ENCODE results near the gene SLC49A3.
"Not testable (repeated sequence)": the region's sequence is repeated elsewhere in the genome, so short reads cannot be mapped to it uniquely, and the experiment has no call there.

SLC49A3 gene

DNA sequence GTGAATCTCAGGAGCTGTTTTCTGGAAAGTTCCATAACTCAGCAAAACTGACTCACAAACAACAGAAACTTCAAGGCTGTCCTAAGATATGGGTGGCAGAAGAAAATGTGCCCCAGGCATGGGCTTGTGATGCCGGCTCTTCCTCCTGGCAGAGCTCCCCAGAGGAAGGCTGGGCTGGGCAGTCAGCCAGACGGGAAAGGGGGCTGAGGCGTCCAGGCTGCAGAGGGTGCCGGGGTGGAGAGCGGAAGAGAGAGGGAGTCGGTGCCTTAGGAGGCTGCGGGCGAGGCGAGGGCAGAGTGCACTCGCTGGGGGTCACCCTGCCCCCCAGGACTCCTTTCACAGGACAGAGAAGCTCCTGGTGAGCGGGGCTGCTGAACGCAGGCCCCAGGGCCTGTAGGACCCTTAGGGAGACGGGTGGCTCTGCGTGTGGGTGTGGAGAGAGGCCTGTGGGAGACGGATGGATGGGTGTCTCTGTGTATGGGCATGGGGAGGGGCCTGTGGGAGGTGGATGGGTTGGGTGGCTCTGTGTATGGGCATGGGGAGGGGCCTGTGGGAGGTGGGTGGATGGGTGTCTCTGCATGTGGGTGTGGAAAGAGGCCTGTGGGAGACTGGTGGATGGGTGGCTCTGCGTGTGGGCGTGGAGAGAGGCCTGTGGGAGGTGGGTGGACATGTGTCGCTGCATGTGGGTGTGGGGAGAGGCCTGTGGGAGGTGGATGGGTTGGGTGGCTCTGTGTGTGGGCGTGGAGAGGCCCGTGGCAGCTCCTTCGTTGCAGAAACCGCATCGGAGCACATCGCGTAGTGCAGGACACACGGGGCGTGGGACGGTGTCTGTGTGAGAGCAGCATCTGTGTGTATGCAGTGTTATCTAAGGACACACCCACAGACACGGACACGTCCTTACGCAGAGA lies 32.6 kb upstream of the SLC49A3 start:
- DNase-seq = no peak

DNA sequence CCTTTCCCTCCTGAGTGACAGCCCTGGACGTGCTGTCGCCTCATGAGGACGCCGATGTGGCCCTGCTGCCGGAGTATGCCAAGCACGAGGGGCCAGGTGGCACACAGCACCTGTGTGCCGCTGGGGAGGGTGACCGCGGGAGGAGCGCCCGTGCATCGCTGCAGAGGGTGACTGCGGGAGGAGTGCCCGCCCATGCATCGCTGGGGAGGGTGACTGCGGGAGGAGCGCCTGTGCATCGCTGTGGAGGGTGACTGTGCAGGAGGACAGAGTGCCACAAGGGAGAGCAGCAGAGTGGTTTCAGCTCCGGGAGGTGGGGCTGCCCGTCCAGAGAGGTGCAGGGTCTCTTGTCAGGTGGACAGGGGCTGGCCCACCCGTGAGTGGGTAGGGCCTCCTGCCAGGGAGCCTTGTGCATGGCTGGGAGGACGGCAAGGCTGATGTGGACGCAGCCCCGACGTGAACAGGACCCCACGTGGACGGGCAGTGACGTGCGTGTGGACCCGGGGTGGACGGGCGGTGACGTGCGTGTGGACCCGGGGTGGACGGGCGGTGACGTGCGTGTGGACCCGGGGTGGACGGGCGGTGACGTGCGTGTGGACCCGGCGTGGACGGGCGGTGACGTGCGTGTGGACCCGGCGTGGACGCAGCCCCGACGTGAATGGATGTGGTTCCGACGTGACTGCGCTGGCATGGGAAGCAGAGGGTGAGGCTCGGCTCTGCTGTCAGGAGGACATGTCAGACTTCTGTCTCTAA lies 31.3 kb upstream of the SLC49A3 start:
- no peak for DNase-seq

DNA sequence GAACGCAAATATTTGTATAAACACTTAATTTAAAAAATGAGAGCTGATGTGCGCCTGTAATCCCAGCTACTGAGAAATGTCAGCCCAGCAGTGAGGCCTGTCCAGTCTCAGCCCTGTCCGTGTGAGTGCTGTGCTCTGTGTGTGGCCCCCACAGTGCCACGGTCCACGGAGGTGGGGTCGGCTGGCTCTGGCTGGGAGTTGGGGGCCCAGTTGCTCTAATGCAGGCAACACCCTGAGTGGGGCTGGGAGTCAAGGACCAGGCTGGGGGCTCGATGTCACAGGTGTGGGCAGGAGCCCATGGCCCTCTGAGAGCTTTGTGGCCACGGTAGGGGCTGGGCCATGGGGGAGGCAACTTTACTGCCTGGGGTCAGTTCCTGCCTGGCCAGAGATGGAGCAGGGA lies 29.5 kb upstream of the SLC49A3 start:
- DNase-seq = no peak

DNA sequence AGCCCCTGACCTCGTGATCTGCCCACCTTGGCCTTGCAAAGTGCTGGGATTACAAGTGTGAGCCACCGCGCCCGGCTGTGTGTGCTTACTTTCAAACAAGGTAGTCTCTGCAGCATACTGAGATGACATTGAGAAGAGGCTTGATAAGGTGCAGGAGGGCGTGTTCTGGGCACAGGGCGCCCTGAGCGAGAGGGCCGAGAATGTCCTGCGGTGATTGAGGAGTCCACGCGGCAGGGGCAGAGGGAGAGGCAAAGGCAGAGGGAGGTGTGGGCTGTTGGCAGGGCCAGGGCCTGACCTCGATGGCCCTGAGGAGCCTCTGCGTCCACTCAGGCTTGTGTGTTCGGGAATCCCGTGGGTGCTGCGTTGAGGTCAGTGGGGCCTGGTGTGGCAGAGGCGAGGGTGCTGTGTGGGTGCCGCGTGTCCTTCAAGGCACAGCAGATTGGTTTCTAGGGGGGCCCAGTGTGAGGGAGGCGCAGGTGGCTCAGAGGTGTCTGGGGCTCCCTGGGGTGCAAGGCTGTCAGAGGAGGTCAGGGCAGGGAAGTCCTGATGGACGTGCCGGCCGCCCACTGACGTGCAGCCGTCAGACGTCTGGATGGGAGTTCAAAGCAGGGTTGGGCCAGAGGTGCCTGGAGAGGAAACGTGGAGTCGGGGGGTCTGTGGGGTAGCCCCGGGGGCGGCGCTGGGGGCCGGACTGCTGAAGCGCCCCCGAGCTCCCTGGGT lies 28.8 kb upstream of the SLC49A3 start:
- DNase-seq = no peak

DNA sequence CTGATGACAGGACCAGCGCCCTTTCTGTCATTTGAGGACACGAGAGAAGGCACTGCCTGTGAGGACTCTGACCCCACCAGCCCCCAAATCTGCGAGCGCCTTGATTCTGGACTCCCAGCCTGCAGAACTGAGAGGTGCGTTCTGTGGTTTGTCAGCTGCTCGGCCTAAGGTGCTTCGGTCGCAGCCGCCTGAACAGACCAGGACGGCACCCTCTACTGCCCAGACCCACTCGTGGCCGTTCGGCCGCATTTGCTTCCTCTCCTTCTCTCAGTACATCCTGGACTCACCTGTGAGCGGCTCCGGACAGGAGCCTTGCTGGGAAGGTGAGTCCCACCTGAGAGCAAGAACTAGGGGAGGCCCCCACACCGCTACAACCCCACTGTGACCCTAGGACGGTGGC lies 25.1 kb upstream of the SLC49A3 start:
- DNase-seq = no peak

DNA sequence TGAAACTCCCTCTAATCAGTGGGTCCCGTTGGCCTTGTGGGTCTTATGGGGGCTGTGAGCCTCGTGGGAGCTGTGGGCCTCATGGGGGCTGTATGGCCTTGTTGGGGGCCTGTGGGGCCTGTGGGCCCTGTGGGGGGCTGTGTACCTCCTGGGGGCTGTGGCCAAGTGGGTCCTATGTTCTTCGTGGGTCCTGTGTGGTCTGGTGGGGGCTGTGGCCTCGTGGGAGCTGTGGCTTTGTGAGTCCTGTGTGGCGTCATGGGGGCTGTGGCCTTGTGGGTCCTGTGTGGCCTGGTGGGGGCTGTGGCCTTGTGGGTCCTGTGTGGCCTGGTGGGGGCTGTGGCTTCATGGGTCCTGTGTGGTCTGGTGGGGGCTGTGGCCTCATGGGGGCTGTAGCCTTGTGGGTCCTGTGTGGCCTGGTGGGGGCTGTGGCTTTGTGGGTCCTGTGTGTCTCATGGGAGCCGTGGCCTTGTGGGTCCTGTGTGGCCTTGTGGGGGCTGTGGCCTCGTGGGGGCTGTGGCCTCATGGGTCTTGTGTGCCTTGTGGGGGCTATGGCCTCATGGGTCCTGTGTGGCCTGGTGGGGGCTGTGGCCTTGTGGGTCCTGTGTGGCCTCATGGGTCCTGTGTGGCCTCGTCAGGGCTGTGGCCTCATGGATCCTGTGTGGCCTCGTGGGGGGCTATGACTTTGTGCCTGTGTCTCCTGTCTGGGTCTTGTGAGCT lies 24.1 kb upstream of the SLC49A3 start:
- DNase-seq = no peak

DNA sequence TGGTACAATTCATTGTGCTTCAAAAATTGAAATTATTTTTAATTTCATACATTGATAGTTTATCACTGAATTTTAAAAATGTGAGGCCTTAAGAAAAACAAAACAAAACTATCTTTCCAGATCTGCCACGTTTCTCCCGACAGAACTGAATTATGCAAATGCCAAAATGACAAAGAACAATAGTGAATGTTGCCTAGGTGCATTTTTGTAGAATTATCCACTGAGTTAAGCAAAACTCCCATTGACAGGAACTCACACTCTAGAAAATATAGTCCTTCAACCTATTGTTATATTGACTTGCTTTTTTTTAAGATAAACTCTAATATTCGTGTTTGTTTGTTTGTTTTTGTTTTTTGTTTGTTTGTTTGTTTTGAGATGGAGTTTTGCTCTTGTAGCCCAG lies 23.1 kb upstream of the SLC49A3 start:
- DNase-seq = no peak

DNA sequence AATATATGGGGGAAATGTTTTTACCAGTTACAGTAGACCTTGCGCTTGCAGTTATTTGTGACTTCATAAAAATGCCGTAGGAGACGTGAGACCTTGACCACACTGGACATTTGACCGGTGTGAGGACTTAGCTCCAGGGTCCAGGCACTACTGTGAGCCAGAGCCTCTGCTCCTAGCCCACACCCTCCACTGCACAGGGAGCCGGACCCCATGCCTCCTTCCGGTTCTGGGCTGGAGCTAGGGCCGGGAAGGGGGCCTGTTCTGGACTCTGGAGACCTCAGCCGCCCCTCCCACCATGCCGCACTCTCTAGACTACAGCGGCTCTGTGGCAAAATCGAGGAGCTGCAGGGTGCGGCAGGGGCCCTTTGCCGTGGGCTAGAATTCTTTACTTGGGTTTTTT lies 22.0 kb upstream of the SLC49A3 start:
- DNase-seq = no peak

DNA sequence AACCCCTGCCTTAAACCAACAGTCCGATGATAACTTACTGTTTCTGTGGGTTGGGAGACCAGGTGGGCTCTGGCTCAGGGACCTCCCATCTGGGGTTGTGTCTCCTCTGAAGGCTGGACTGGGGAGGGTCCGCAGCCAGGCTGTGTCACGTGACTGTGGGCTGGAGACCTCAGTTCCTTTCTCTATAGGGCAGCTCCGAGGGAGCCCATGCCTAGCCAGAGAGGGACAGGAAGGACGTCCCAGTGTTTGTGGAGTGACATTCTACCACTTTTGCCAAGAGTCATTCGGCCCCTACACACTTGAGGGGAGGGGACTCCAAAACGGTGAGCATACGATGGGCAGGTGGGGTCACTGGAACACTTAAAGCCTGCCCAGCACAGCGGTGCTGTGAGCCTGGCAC lies 21.2 kb upstream of the SLC49A3 start:
- no peak for DNase-seq

DNA sequence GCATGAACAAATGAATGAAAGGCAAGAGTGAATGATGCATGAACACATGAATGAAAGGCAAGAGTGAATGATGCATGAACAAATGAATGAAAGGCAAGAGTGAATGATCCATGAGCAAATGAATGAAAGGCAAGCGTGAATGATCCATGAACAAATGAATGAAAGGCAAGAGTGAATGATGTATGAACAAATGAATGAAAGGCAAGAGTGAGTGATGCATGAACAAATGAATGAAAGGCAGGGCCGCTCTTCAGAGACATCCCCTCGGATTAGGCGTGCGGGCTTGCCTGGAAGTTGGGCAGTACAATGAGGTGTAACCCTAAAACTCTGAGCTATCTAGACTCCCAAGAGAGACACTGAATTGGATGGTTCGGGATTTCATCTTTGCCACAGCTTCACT lies 20.4 kb upstream of the SLC49A3 start:
- DNase-seq = no peak

DNA sequence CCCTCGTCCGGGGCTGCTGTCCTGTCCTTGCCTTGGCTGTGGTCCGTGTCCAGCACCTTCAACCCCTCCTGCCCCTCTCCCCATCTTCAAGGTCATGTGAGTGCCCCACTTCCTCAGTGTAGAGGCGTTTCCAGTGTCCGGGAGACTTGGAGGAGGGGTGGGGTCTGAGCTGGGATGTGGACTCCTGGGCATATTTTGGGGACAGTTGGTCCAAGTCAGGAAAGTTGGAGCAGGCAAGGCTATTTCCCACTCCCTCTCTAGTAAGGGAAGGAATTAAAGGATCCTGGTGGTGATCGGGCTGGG lies 19.6 kb upstream of the SLC49A3 start:
- no peak for DNase-seq

DNA sequence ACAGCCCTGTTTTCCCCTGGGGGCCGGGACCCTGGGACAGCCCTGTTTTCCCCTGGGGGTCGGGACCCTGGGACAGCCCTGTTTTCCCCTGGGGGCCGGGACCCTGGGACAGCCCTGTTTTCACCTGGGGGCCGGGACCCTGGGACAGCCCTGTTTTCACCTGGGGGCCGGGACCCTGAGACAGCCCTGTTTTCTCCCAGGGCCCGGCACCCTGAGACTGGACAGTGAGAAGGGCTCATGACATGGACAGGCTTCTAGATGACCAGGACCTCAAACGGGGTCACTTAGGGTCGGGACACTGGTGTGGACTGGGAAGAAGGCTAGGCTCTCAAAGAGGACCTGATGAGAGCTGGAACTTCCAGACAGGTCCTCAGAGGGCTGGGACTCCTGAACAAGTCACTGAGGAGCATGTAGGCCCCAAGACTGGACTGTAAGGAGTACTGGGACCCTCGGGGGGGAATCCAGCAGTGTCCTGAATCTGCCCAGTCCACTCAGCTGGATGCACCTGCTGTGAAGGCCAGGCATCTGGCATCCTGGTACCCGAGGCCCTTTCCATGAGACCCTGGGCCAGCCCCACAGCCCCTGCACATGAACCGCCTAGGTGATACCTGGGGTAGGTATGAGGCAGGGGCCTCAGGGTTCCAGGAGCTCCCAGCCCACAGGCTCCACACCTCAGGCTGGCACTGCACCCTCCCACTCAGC lies 19.1 kb upstream of the SLC49A3 start:
- DNase-seq = no peak

DNA sequence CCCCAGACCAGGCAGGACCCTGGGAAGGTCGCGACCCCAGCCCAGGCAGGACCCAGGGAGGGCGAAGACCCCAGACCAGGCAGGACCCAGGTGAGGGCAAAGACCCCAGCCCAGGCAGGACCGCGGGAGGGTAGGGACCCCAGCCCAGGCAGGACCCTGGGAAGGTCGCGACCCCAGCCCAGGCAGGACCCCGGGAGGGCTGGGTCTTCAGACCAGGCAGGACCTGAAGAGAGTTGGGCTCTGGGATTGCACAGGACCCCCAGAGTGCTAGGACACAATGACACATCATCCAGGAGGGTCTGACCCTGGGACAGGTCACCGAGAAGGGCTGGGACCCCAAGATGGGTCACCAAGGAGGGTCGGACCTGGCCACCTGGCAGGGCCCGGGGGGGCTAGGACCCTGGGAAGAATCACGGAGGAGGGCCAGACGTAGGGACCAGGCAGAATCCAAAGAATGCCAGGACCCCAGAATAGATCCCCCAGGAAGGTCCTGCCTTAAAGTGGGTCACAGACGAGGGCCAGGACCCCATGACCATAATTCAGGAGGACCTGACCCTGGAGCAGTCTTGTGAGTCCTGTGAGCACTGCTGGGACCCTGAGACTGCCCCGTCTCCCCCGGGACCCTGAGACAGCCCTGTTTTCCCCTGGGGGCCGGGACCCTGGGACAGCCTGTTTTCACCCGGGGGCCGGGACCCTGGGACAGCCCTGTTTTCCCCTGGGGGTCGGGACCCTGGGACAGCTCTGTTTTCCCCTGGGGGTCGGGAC lies 18.1 kb upstream of the SLC49A3 start:
- no peak for DNase-seq

DNA sequence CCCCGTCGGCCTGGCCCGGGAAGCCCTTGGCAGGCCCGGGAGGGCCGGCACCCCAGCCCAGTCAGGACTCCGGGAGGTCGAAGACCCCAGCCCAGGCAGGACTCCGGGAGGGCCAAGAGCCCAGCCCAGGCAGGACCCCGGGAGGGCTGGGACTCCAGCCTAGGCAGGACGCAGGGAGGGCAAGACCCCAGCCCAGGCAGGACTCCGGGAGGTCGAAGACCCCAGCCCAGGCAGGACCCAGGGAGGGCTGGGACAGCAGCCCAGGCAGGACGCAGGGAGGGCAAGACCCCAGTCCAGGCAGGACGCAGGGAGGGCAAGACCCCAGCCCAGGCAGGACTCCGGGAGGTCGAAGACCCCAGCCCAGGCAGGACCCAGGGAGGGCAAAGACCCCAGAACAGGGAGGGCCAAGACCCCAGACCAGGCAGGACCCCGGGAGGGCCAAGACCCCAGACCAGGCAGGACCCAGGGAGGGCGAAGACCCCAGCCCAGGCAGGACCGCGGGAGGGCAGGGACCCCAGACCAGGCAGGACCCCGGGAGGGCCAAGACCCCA lies 17.2 kb upstream of the SLC49A3 start:
- DNase-seq = not testable (repeated sequence)

DNA sequence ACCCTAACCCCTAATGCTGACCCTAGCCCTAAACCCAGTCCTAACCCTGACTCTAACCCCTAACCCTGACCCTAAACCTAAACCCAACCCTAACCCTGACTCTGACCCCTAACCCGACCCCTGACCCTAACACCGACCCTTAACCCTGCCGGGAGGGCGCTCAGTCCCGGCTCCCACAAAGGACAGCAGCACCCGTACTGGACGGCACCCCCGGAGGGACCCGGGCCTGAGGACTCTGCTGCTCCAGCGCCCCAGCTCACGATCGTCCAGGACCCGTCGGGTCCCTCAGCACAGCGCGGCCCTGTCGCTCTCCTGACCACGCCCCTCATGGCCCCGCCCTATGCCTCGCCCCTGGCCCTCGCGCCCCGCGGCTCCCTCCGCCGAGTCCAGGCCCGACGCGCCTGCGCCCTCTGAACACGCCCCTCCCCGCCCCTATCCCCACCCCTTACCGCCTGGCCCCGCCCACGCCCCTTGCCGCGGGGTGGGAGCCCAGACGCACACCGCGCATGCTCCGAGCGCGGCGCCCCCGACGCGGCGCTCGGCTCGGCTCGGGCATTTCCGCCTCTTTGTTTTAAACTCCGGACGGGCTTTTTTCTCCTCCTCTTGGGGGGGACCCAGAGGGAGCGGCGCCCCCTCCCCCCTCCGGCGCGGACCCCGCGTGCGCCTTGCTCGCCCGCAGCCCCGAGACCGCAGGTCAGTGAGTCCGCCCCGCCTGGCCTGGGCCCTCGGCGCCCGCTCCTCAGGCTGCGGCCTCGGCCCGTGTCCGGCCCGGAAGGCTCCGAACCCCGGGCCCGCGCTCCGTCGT lies 16.5 kb upstream of the SLC49A3 start, which contains the start of gene PCGF3:
Gene PCGF3, plus strand, starts transcription at position 555 of the 805 bp plus-strand sequence. CDS start 27,849 bp downstream, outside the sequence.
- peak; percentile 97 for DNase-seq

DNA sequence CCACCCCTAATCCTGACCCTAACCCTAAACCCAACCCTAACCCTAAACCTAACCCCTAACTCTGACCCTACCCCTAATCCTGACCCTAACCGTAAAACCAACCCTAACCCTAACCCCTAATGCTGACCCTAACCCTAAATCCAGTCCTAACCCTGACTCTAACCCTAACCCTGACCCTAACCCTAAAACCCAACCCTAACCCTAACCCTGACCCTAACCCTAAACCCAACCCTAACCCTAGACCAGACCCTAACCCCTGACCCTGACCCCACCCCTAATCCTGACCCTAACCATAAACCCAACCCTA lies 16.0 kb upstream of the SLC49A3 start:
- DNase-seq = no peak

DNA sequence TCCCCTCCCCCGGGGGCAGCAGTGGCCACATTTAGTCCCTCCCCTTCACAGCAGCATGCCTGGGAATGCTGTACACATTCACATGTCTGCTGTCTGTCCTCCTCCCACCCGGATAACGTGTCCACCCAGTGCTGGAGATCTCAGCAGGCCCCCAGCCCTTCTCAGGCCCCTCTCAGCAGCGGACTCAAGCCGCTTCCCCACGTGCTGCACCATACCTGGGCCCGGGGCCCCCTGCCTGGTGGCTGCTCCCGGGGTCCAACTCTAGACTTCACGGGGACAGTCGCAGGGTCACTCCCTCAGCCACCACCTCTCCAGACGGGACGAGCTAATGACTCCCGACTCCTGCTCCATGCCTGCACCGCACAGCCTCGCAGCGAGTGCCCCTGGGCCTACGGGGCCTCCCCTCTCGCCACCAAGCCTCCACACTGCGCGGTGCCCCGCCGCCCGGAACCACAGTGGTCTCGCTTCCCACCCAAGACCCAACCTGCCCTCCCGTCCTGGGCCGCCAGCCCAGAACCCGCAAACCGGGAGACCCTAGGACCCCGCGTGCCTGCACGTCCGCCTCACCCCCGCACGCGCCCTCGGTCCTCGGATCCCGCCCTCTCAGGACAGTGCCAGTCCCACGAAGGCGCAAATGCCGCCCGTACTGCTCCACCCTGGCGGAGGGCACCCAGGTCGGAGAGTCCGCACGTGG lies 15.4 kb upstream of the SLC49A3 start:
- no peak for DNase-seq

DNA sequence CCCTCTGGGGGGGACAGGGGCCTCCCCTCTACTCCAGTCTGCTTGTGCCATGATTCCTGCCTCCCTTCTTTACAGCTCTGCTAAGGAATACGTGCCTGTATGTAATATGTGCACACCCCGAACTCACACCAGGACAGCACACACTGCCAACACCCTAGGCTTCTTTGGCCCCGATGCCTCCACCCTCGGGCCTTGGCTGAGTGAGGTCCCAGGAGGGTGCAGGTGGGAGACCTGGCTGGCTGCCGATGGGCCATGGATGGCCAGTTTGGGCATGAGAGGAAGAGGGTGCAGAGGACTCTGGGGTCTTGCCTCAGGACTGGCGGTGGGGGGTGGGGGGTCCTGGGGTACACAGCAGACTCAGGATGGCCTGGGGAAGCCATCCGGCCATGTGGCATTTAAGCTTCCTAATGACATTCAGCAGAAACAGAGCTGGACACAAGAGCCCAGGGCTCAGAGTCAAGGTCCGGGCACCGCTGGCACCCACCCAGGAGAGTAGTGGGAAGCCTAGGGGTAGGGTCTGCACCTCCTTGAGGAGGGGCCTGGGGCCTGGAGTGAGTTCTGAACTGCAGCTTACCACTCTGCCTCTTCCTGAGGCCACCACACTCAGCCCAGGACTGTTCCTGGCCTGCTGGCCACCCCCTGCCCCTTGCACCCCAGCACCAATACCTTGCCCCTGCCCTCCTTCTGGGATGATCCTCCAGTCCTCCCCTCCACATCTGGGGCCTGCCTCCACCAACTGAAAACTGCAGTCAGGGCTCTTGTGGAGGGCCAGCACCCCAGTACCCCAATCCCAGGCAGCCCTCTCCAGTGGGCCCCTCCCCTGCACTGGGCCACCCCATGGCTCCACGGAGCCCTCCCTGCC lies 14.6 kb upstream of the SLC49A3 start:
- no peak for DNase-seq

DNA sequence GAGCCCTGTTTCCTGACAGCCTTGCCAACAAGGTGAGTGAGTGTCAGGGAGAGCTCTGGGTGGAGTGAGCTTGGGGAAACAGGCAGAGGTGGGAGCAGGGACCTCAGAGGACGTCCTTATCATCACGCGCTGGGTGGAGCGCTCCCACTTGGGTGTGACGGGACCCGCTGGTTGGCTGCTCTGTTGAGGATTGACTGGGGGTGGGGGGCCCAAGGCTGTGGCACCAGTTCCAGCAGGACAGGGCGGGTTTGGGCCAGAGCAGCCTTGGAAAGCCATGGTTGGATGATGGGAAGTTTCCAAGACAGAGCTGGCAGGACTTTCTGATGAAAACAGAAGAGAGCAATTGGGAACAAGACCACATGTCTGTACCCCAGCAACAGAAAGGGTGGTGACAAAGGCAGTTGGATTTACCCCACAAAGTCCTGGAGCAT lies 13.7 kb upstream of the SLC49A3 start:
- no peak for DNase-seq

Data from activated CD4-positive, alpha-beta T cell treated with anti-CD3 and anti-CD28 coated beads, Interleukin-2, amount 50 U/mL, for 16 hours (primary cell).